PFSK-1 (cell line): Measurements from ENCODE around the gene MCRIP1.

Experiments used
- POLR2AphosphoS5 ChIP-seq: IDR thresholded peaks from 2 replicates; pipeline ENCODE4 v1.6.1; 2012; ENCODE audit warnings: low read depth, mild to moderate bottlenecking, control low read depth, low read length, moderate library complexity
- REST ChIP-seq, 2 experiments: IDR thresholded peaks; 2 replicates each; pipeline versions ENCODE4 v1.6.1 to v1.8.0; 2011 to 2012; ENCODE audit warnings: low read depth in 2 of 2, low read length in 2 of 2, control low read depth in 1 of 2, inconsistent platforms in 1 of 2, mild to moderate bottlenecking in 1 of 2, moderate library complexity in 1 of 2; ENCODE audit not compliant: insufficient read depth in 1 of 2

DNA sequence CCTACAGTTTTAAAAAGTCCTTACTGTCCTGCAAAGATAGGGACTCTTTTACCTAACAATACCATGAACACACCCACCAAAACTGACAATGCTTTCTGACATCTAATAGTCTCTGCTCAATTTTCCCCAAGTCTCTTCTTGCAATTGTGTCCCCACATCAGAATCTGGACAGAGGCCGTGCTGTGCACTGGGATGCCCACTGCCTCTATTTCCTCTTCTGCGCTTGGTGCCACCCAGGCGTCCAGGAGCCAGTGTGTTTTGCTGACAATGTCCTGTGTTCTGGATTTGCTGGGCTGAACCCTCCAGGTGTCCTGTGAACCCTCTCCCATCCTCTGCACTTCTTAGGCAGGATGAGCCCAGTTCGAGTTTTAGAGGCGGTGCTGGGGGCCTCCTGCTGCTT lies 44.5 kb upstream of the MCRIP1 start:
- TF ChIP-seq POLR2AphosphoS5 (no peak), REST (IDR thresholded peaks at IDR 0.05; ENCODE audit: insufficient read depth in 1 of 2, low read depth in 2 of 2, low read length in 2 of 2) (no peak)
